NOMO-1 (cell line): ENCODE results near the gene ANKRD2.
"Not testable (repeated sequence)": the region's sequence is repeated elsewhere in the genome, so short reads cannot be mapped to it uniquely, and the experiment has no call there.

Experiments used
- DNase-seq, 2 experiments: peaks; one replicate each; lab custom pipeline; 2025; ENCODE audit not compliant: unreplicated experiment in 2 of 2; lab: John Stamatoyannopoulos, UW

ANKRD2 gene

GRCh38 chr10:97572214-97572989 lies at the start of gene ANKRD2:
Gene ANKRD2 (plus strand): TSS chr10:97572779. CDS start chr10:97572789, 10 bp downstream.
- peak; percentile 70 for DNase-seq

- no peak for DNase-seq
Measured at GRCh38 chr10:97522937-97523336, 49.6 kb upstream of the ANKRD2 start.

GRCh38 chr10:97525086-97525485 lies 47.5 kb upstream of the ANKRD2 start:
- DNase-seq, result no peak

GRCh38 chr10:97525683-97526110 lies 46.9 kb upstream of the ANKRD2 start:
- no peak for DNase-seq

- not testable (repeated sequence) for DNase-seq
Measured at GRCh38 chr10:97528876-97529275, 43.7 kb upstream of the ANKRD2 start.

- no peak for DNase-seq
Measured at GRCh38 chr10:97529685-97530465, 42.7 kb upstream of the ANKRD2 start.

GRCh38 chr10:97531401-97531986 lies 41.1 kb upstream of the ANKRD2 start:
- DNase-seq, result no peak

GRCh38 chr10:97532935-97533671 lies 39.5 kb upstream of the ANKRD2 start:
- DNase-seq, result no peak

GRCh38 chr10:97533888-97534287 lies 38.7 kb upstream of the ANKRD2 start:
- DNase-seq, result no peak

- peak in 1 of 2 experiments; percentile 13 for DNase-seq
Measured at GRCh38 chr10:97534746-97535367, 37.7 kb upstream of the ANKRD2 start.

GRCh38 chr10:97537186-97537869 lies 35.3 kb upstream of the ANKRD2 start:
- no peak for DNase-seq

GRCh38 chr10:97538411-97538810 lies 34.2 kb upstream of the ANKRD2 start:
- DNase-seq, result no peak

- no peak for DNase-seq
Measured at GRCh38 chr10:97538839-97539238, 33.7 kb upstream of the ANKRD2 start.

- no peak for DNase-seq
Measured at GRCh38 chr10:97539523-97540200, 32.9 kb upstream of the ANKRD2 start.

- no peak for DNase-seq
Measured at GRCh38 chr10:97540669-97541500, 31.7 kb upstream of the ANKRD2 start.

- DNase-seq, result peak in 1 of 2 experiments; percentile 17
Measured at GRCh38 chr10:97542169-97543024, 30.2 kb upstream of the ANKRD2 start.

- peak; percentile 51 to 59 for DNase-seq
Measured at GRCh38 chr10:97543025-97543546, 29.5 kb upstream of the ANKRD2 start.
